SK-N-SH treated with all-trans-retinoic acid at 6 μM for 48 hours (cell line): Measurements from ENCODE around the gene TRIM56.

Experiments used
- ATAC-seq: fragments of 200-7000 bp; cut with Tn5 transposase; 3 replicates; pipeline ENCODE4 v1.9.1; 2020; ENCODE audit warnings: mild to moderate bottlenecking, moderate library complexity
- ARNTL ChIP-seq: fragments of 450-650 bp; formaldehyde crosslinking; IDR thresholded peaks from 2 replicates; pipeline ENCODE4 v1.5.0; 2020; ENCODE audit warnings: low read depth, mild to moderate bottlenecking, moderate library complexity, borderline replicate concordance
- CREB5 ChIP-seq: fragments of 250-450 bp; sonication (Bioruptor Pico); IDR thresholded peaks from 2 replicates; pipeline ENCODE4 v1.5.1; 2020; ENCODE audit warnings: low read depth, mild to moderate bottlenecking, moderate library complexity
- CSDC2 ChIP-seq: fragments of 250-450 bp; sonication (Bioruptor Pico); IDR thresholded peaks from 2 replicates; pipeline ENCODE4 v1.5.0; 2020; ENCODE audit warnings: mild to moderate bottlenecking, moderate library complexity
- CSRNP3 ChIP-seq: fragments of 250-450 bp; sonication (Bioruptor Pico); IDR thresholded peaks from 2 replicates; pipeline ENCODE4 v1.5.1; 2021; ENCODE audit warnings: mild to moderate bottlenecking, moderate library complexity
- ESRRG ChIP-seq: fragments of 250-450 bp; sonication (Bioruptor Pico); IDR thresholded peaks from 2 replicates; pipeline ENCODE4 v1.6.1; 2021; ENCODE audit warnings: mild to moderate bottlenecking
- GLIS3 ChIP-seq: fragments of 250-450 bp; sonication (Bioruptor Pico); IDR thresholded peaks from 2 replicates; pipeline ENCODE4 v1.5.0; 2020; ENCODE audit warnings: mild to moderate bottlenecking, moderate library complexity
- ISL1 ChIP-seq: fragments of 250-450 bp; sonication (Bioruptor Pico); IDR thresholded peaks from 2 replicates; pipeline ENCODE4 v2.1.2; 2022; ENCODE audit warnings: mild to moderate bottlenecking, moderate library complexity
- OSR1 ChIP-seq: fragments of 250-450 bp; sonication (Bioruptor Pico); IDR thresholded peaks from 2 replicates; pipeline ENCODE4 v1.8.0; 2022; ENCODE audit warnings: moderate library complexity, mild to moderate bottlenecking, inconsistent platforms
- PATZ1 ChIP-seq: fragments of 250-450 bp; sonication (Bioruptor Pico); IDR thresholded peaks from 2 replicates; pipeline ENCODE4 v1.8.0; 2020; ENCODE audit warnings: mild to moderate bottlenecking, moderate library complexity, borderline replicate concordance
- PPARA ChIP-seq: fragments of 250-450 bp; sonication (Bioruptor Pico); IDR thresholded peaks from 2 replicates; pipeline ENCODE4 v1.5.0; 2020; ENCODE audit warnings: mild to moderate bottlenecking, borderline replicate concordance
- RARB ChIP-seq: fragments of 250-450 bp; sonication (Bioruptor Pico); IDR thresholded peaks from 2 replicates; pipeline ENCODE4 v1.8.0; 2021; ENCODE audit warnings: mild to moderate bottlenecking, moderate library complexity
- SNAI2 ChIP-seq: fragments of 250-450 bp; sonication (Bioruptor Pico); IDR thresholded peaks from 2 replicates; pipeline ENCODE4 v1.5.0; 2020; ENCODE audit warnings: mild to moderate bottlenecking, moderate library complexity
- TCF4 ChIP-seq: fragments of 250-450 bp; sonication (Bioruptor Pico); IDR thresholded peaks from 2 replicates; pipeline ENCODE4 v1.8.0; 2021; ENCODE audit warnings: mild to moderate bottlenecking, moderate library complexity, borderline replicate concordance
- TSHZ2 ChIP-seq: fragments of 250-450 bp; sonication (Bioruptor Pico); IDR thresholded peaks from 2 replicates; pipeline ENCODE4 v1.5.0; 2020; ENCODE audit warnings: mild to moderate bottlenecking, moderate library complexity
- ZC3H10 ChIP-seq: fragments of 250-450 bp; sonication (Bioruptor Pico); IDR thresholded peaks from 2 replicates; pipeline ENCODE4 v1.5.1; 2021; ENCODE audit warnings: mild to moderate bottlenecking, moderate library complexity
- ZFP30 ChIP-seq: fragments of 450-650 bp; formaldehyde crosslinking; IDR thresholded peaks from 2 replicates; pipeline ENCODE4 v1.5.0; 2022; ENCODE audit warnings: mild to moderate bottlenecking, moderate library complexity
- ZNF565 ChIP-seq: fragments of 450-650 bp; formaldehyde crosslinking; conservative IDR thresholded peaks from 2 replicates; pipeline ENCODE4 v1.5.0; 2020; ENCODE audit warnings: low read depth, mild to moderate bottlenecking, moderate library complexity
- ZNF70 ChIP-seq: fragments of 450-650 bp; formaldehyde crosslinking; IDR thresholded peaks from 2 replicates; pipeline ENCODE4 v1.5.0; 2020; ENCODE audit warnings: mild to moderate bottlenecking, moderate library complexity

Gene TRIM56

GRCh38 chr7:101094791-101095375 is 9.6 kb downstream of the TRIM56 start:
- TF ChIP-seq ISL1 (CRISPR knock-in tag) (peak; percentile 24; the same call in 1 of the 2 replicates), CSRNP3 (CRISPR knock-in tag) (no peak), SNAI2 (0 out of 2 replicates have a peak, but pooled peaks have one; percentile 12)
- peak; percentile 67 for ATAC-seq

- no peak for ATAC-seq
- TF ChIP-seq ZFP30 (CRISPR knock-in tag) (no peak), PATZ1 (no peak), TSHZ2 (CRISPR knock-in tag) (no peak)
- TF ChIP-seq, all 23 proteins: peak for 0
Observed at GRCh38 chr7:101096331-101096956, 11.2 kb downstream of the TRIM56 start.

- TF ChIP-seq CSRNP3 (CRISPR knock-in tag) (no peak), PPARA (CRISPR knock-in tag) (no peak), GLIS3 (CRISPR knock-in tag) (no peak), ZC3H10 (no peak), CREB5 (CRISPR knock-in tag) (no peak), ZNF565 (no peak), ESRRG (no peak), TCF4 (no peak), ZNF70 (CRISPR knock-in tag) (no peak), PATZ1 (no peak), CSDC2 (CRISPR knock-in tag) (no peak), OSR1 (CRISPR knock-in tag) (no peak), ARNTL (no peak), RARB (CRISPR knock-in tag) (no peak)
- ATAC-seq, result no peak
Observed at GRCh38 chr7:101096957-101097347, 11.7 kb downstream of the TRIM56 start.
